ENCODE data around the gene FSTL5. TPM values are rescaled to one million over a fixed set of nuclear protein-coding genes. Genes with fewer than 3 reads are reported as not detected.

Gene FSTL5
- total and polyA plus RNA-seq, 2 experiments from 2014 or later = 0.06 to 0.49 TPM

DNA sequence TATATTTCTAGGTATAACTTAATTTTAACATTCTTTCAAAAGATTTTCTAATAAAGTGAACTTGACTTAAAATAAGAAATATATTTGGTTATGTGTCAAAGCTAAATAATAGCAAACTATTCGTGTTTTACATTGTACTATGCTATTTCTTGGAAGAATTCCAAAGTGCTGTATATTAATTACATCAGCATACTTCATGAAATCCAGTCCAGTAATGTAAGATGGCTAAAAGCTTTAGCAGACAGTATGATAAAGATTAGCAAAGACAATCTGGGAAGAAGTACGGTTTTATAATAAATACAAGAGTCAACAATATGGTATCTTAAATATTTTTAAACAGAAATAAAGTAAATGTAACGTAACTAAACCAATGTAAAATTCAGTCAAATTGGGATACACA, 125.7 kb downstream of the FSTL5 start:
- Histone ChIP-seq H3K36me3 (ENCODE audit: insufficient read depth) (no peaks in the 10 kb centered on the region), H3K4me2 (no peak overlapping the region), H2AFZ (no peak overlapping the region), H3K9me2 (ENCODE audit: insufficient read depth) (no peaks in the 10 kb centered on the region), H4K20me1 (replicated peaks; ENCODE audit: insufficient read depth) (no peaks in the 10 kb centered on the region), H3F3A (replicated peaks; ENCODE audit: low read depth) (no peaks in the 10 kb centered on the region), H3K79me2 (replicated peaks; ENCODE audit: insufficient read depth) (no peaks in the 10 kb centered on the region), H3K4me3 (no peak overlapping the region), H3K27me3 (ENCODE audit: insufficient read depth) (no peaks in the 10 kb centered on the region), H3K4me1 (ENCODE audit: insufficient read depth) (no peaks in the 10 kb centered on the region), H3K27ac (ENCODE audit: low read depth) (no peak overlapping the region)
- Mint-ChIP-seq H3K4me3 (no peak overlapping the region), H3K36me3 (ENCODE audit: low read depth) (no peaks in the 10 kb centered on the region), H3K27ac (no peak overlapping the region), H3K4me1 (no peaks in the 10 kb centered on the region), H3K27me3 (ENCODE audit: insufficient read depth, low read depth, poor library complexity) (no peaks in the 10 kb centered on the region), H3K9me3 (no peaks in the 10 kb centered on the region)
- DNase-seq (ENCODE audit: low spot score) (no peak), ATAC-seq (no peak)
- TF ChIP-seq ZNF114 (CRISPR knock-in tag; IDR thresholded peaks at IDR 0.05) (no peak), CREB1 (CRISPR knock-in tag; IDR thresholded peaks at IDR 0.05; ENCODE audit: low read depth) (no peak), STAT1 (IDR thresholded peaks at IDR 0.05; ENCODE audit: unreplicated experiment) (no peak), NANOG (IDR thresholded peaks at IDR 0.05; ENCODE audit: borderline replicate concordance) (no peak), ZNF462 (CRISPR knock-in tag; IDR thresholded peaks at IDR 0.05) (no peak), EZH2 (IDR thresholded peaks at IDR 0.05; ENCODE audit: low read depth, unreplicated experiment) (no peak), ZNF331 (CRISPR knock-in tag; IDR thresholded peaks at IDR 0.05; ENCODE audit: low read depth) (no peak), JUNB (IDR thresholded peaks at IDR 0.05; ENCODE audit: unreplicated experiment) (no peak)
- TF ChIP-seq, protein P1, sequence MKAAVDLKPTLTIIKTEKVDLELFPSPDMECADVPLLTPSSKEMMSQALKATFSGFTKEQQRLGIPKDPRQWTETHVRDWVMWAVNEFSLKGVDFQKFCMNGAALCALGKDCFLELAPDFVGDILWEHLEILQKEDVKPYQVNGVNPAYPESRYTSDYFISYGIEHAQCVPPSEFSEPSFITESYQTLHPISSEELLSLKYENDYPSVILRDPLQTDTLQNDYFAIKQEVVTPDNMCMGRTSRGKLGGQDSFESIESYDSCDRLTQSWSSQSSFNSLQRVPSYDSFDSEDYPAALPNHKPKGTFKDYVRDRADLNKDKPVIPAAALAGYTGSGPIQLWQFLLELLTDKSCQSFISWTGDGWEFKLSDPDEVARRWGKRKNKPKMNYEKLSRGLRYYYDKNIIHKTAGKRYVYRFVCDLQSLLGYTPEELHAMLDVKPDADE (IDR thresholded peaks at IDR 0.05) = no peak
